ENCODE measurements around the gene YES1. TPM values are rescaled to one million over a fixed set of nuclear protein-coding genes. Genes with fewer than 3 reads are reported as not detected.

The YES1 gene
- total and polyA plus RNA-seq, 2 donors (not counting 3 experiments of a cell fraction or from before 2014, with no cell fraction given): 16.5 to 92.3 TPM

GRCh38 chr18:815353-815752 lies 3.3 kb upstream of the YES1 start:
- Histone ChIP-seq H3K4me1 (ENCODE audit: control insufficient read depth, extremely low read depth, insufficient read depth, low read length) (peaks cover 22% of the 10 kb centered on the region), H3K36me3 (ENCODE audit: control insufficient read depth in 2 of 2, extremely low read depth in 1 of 2, insufficient read depth in 2 of 2, low read length in 2 of 2) (no peaks in the 10 kb centered on the region), H3K9me1 (replicated peaks; ENCODE audit: control insufficient read depth, extremely low read depth, insufficient read depth, low read length) (no peaks in the 10 kb centered on the region), H2AFZ (ENCODE audit: low read depth, low read length) (no peak overlapping the region), H3K9ac (replicated peaks; ENCODE audit: extremely low read depth, insufficient read depth, low read length) (no peak overlapping the region), H3K27ac (ENCODE audit: insufficient read depth, low read depth, low read length) (no peak overlapping the region), H4K20me1 (replicated peaks; ENCODE audit: control insufficient read depth, extremely low read depth, insufficient read depth, low read length) (no peaks in the 10 kb centered on the region), H3K4me3 (replicated peaks in 1 of 3; ENCODE audit: insufficient read depth in 1 of 3, low read depth in 1 of 3, low read length in 3 of 3) (no peak overlapping the region), H3K4me2 (ENCODE audit: insufficient read depth, low read length) (no peak overlapping the region), H3K79me2 (ENCODE audit: control insufficient read depth, insufficient read depth, low read length) (peaks cover 16% of the 10 kb centered on the region), H3K9me3 (replicated peaks; ENCODE audit: control insufficient read depth, insufficient read depth, low read length) (no peaks in the 10 kb centered on the region), H3K27me3 (ENCODE audit: control insufficient read depth in 2 of 2, insufficient read depth in 2 of 2, low read length in 2 of 2) (no peaks in the 10 kb centered on the region)
- ChIA-PET CTCF (interaction anchor here (1.2 to 9.3 kb wide), 5 partner anchors 10 to 191 kb away, joined by 3 to 138 read pairs (median 18); no protein-coding TSS in a partner anchor), POLR2A (no interaction called here)
- BruUV-seq (replicated peaks): no TSS peak
- dilution Hi-C loops (cut with MboI; ENCODE audit: extremely low pct_ligation_motif_present, low sequenced_read_pairs) (no loop called here), intact Hi-C loops (cut with micrococcal nuclease) (no loop called here)
- FAIRE-seq (no peak), DNase-seq (ENCODE audit: low read depth, low spot score) (no peak)
- TF ChIP-seq POLR2AphosphoS5 (IDR thresholded peaks at IDR 0.05; ENCODE audit: insufficient read depth, low read depth, low read length) (no peak), MYC (IDR thresholded peaks at IDR 0.05; ENCODE audit: low read depth, low read length) (no peak), CTCF (IDR thresholded peaks at IDR 0.05; ENCODE audit: extremely low read depth in 1 of 2, insufficient read depth in 1 of 2, low read depth in 1 of 2, low read length in 2 of 2) (no peak), EZH2 (IDR thresholded peaks at IDR 0.05; ENCODE audit: borderline replicate concordance, low read depth, low read length, severe bottlenecking) (no peak), POLR2A (IDR thresholded peaks at IDR 0.05; ENCODE audit: low read depth, low read length) (no peak), MAX (IDR thresholded peaks at IDR 0.05; ENCODE audit: insufficient read depth, insufficient read length) (no peak), FOS (IDR thresholded peaks at IDR 0.05; ENCODE audit: borderline replicate concordance, insufficient read depth, low read length) (no peak), JUN (IDR thresholded peaks at IDR 0.05; ENCODE audit: borderline replicate concordance, insufficient read depth, insufficient read length, low read depth) (no peak), GATA2 (IDR thresholded peaks at IDR 0.05; ENCODE audit: insufficient read depth, insufficient read length, low read depth, low read length) (no peak)

Measured in endothelial cell of umbilical vein (primary cell).